Measurements from ENCODE around the gene TOE1.
"Not testable (repeated sequence)": the region's sequence is repeated elsewhere in the genome, so short reads cannot be mapped to it uniquely, and the experiment has no call there.

Gene TOE1

DNA sequence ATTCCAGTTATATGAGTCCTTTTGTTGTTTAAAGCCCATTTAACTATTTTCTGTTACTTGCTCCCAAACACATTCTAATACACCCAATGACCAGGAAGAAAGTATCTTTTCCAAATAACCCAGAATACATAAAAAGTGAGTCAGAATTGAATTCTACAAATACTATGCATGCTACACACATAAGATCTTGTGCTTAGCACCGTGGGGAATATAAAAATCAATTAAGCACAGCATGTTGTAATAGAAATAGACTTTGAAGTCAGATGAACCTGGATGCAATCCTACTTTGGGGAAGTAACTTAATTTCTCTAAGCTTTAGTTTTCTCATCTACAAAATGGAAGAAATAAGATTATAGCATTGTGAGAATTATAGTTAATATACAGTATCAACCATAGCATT is 40.8 kb downstream of the TOE1 start:
- Histone ChIP-seq H3K36me3 (no peaks in the 10 kb centered on the region), H3K4me1 (peaks cover 0 to 13% (median 7%) of the 10 kb centered on the region in 4 donors), H3K9me3 (no peaks in the 10 kb centered on the region), H3K27ac (no peak overlapping the region), H3K27me3 (no peaks in the 10 kb centered on the region), H3K4me3 (no peak overlapping the region)
- DNase-seq, result no peak
- intact Hi-C loops (cut with DNase I; ENCODE audit: low total_unique reads), result no loop called here
- TF ChIP-seq, protein P1, sequence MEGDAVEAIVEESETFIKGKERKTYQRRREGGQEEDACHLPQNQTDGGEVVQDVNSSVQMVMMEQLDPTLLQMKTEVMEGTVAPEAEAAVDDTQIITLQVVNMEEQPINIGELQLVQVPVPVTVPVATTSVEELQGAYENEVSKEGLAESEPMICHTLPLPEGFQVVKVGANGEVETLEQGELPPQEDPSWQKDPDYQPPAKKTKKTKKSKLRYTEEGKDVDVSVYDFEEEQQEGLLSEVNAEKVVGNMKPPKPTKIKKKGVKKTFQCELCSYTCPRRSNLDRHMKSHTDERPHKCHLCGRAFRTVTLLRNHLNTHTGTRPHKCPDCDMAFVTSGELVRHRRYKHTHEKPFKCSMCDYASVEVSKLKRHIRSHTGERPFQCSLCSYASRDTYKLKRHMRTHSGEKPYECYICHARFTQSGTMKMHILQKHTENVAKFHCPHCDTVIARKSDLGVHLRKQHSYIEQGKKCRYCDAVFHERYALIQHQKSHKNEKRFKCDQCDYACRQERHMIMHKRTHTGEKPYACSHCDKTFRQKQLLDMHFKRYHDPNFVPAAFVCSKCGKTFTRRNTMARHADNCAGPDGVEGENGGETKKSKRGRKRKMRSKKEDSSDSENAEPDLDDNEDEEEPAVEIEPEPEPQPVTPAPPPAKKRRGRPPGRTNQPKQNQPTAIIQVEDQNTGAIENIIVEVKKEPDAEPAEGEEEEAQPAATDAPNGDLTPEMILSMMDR (IDR thresholded peaks at IDR 0.05), result no peak

DNA sequence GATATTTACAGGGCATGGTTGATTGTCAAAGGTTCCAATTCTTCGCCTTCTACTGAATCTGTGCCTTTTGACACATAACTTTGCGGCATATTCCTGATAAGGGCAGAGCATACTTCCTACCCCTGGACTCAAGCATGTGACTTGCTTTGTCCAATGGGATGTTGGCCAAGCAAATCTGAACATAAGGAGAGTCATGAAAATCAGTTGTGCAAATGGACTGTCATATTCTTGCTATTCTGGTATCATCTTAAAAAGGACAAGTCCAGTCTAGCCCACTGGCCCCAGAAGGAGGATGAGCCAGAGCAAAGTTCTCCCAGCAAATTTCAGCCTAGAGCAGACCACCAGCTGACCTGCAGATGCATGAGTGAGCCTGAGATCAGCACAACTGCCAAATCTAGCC is 41.3 kb downstream of the TOE1 start:
- Histone ChIP-seq H3K4me3 (no peak overlapping the region), H3K4me1 (peaks cover 0 to 8% (median 3%) of the 10 kb centered on the region in 4 donors), H3K36me3 (no peaks in the 10 kb centered on the region), H3K9me3 (no peaks in the 10 kb centered on the region), H3K27ac (no peak overlapping the region), H3K27me3 (no peaks in the 10 kb centered on the region)
- DNase-seq, result no peak
- intact Hi-C loops (cut with DNase I; ENCODE audit: low total_unique reads), result no loop called here
- TF ChIP-seq, protein P1 (IDR thresholded peaks at IDR 0.05), result no peak

DNA sequence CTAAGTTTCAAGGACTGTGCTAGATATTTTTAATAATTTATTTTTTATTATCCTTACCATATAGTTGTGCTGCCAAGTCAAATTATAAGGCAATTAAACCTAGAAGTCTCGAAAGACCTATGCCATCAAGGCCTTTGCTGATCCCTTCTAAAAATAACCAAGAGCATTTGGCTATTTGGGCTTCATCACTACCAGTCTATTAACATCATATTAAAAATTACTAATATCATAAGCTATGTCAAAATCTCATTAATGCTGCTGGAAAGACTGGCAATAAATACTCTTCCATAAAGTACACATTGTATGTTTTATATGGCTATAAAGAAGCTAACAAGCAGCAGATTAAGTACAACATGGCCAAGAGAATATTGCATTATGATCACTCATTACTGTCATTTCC is 43.2 kb downstream of the TOE1 start:
- no peaks in the 10 kb centered on the region for H3K27me3 ChIP-seq
- TF ChIP-seq, protein P1 (IDR thresholded peaks at IDR 0.05), result no peak
- intact Hi-C loops (cut with DNase I; ENCODE audit: low total_unique reads), result no loop called here
- no peak overlapping the region for H3K4me3 ChIP-seq
- no peaks in the 10 kb centered on the region for H3K36me3 ChIP-seq
- DNase-seq, result no peak
- no peaks in the 10 kb centered on the region for H3K9me3 ChIP-seq
- no peak overlapping the region for H3K27ac ChIP-seq
- no peaks in the 10 kb centered on the region for H3K4me1 ChIP-seq

DNA sequence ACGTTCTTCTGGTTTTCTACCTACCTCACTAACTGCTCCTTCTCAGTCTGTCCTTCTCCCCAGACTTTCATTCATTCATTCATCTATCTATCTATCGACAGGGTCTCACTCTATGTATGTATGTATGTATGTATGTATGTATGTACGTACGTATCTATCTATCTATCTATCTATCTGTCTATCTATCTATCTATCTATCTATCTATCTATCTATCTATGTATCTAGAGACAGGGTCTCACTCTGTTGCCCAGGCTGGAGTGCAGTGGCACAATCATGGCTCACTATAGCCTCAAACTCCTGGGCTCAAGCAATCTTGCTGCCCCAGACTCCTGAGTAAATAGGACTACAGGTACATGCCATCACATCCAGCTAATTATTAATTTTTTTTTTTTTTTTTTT is 44.2 kb downstream of the TOE1 start:
- H3K4me3 ChIP-seq; H3K9me3 ChIP-seq; intact Hi-C loops (cut with DNase I; ENCODE audit: low total_unique reads); H3K27me3 ChIP-seq; H3K36me3 ChIP-seq; H3K4me1 ChIP-seq; DNase-seq; H3K27ac ChIP-seq: not testable (repeated sequence)

DNA sequence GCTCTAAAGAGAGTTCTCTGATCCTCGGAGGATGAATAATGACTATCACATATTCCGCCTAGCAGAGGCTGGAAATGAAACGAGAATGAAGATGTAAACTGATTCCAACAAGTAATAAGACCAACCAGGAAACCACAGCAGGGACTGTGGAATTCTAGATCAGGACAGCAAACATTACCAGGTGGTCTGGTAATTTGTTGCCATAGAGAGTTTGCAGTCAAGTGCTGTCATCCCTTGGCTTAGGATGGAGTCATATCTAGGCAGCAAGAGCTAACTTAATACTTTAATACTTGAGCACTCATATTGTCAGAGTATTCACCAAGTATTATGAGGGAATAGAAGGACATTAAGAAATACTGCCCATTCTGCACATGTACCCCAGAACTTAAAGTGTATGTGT is 45.3 kb downstream of the TOE1 start:
- Histone ChIP-seq H3K27ac (no peak overlapping the region), H3K36me3 (no peaks in the 10 kb centered on the region), H3K4me1 (no peaks in the 10 kb centered on the region), H3K9me3 (no peaks in the 10 kb centered on the region), H3K4me3 (no peak overlapping the region), H3K27me3 (no peaks in the 10 kb centered on the region)
- intact Hi-C loops (cut with DNase I; ENCODE audit: low total_unique reads), result no loop called here
- no peak for DNase-seq
- TF ChIP-seq, protein P1 (IDR thresholded peaks at IDR 0.05), result no peak

DNA sequence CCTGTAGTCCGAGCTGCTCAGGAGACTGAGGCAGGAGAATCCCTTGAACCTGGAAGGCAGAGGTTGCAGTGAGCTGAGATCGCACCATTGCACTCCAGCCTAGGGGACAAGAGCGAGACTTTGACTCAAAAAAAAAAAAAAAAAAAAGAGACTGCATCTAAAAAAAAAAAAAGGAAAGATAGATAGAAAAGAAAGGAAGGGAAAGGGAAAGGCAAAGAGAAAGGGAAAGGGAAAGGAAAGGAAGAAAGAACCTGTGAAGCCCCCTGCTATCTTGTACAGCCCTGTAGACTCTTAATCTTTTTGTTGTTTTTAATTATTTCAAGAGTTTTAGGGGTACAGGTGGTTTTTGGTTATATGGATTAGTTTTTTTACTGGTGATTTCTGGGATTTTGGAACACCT is 46.2 kb downstream of the TOE1 start:
- Histone ChIP-seq H3K27ac (no peak overlapping the region), H3K9me3 (no peaks in the 10 kb centered on the region), H3K4me1 (no peaks in the 10 kb centered on the region), H3K36me3 (no peaks in the 10 kb centered on the region), H3K27me3 (no peaks in the 10 kb centered on the region), H3K4me3 (no peak overlapping the region)
- intact Hi-C loops (cut with DNase I; ENCODE audit: low total_unique reads), result no loop called here
- TF ChIP-seq, protein P1 (IDR thresholded peaks at IDR 0.05), result no peak
- DNase-seq, result no peak
